HEK293 (cell line): Measurements from ENCODE around the gene IKZF2.

Experiments used
- CTCF ChIA-PET: fragments of 350-600 bp; formaldehyde crosslinking; extraction: SDS; loops from one replicate; lab custom pipeline; 2021; ENCODE audit warnings: antibody characterized with exemption; lab: Yijun Ruan, JAX
- POLR2A ChIA-PET: fragments of 300-600 bp; formaldehyde crosslinking; extraction: SDS; loops from one replicate; lab custom pipeline; 2020; ENCODE audit warnings: antibody characterized with exemption, inconsistent platforms; lab: Yijun Ruan, JAX
- H3K27ac ChIP-seq: fragments of 200-500 bp; sonication (Bioruptor generic); 2 replicates; pipeline ENCODE4 v1.5.1; 2014; ENCODE audit warnings: low read depth, low read length, control low read depth, inconsistent platforms; ENCODE audit errors: extremely low read depth
- H3K36me3 ChIP-seq, 2 experiments: fragments of 200-500 bp in 1 of 2; sonication (Bioruptor generic) in 1 of 2; 1 replicate in 1 of 2; 2 replicates in 1 of 2; pipeline ENCODE4 v1.5.1; 2014 to 2017; ENCODE audit warnings: inconsistent platforms in 2 of 2, low read length in 2 of 2; ENCODE audit not compliant: control insufficient read depth in 2 of 2, insufficient read depth in 1 of 2
- H3K4me1 ChIP-seq: fragments of 200-500 bp; sonication (Bioruptor generic); 2 replicates; pipeline ENCODE4 v1.5.1; 2014; ENCODE audit warnings: mild to moderate bottlenecking, low read length, inconsistent platforms; ENCODE audit not compliant: control insufficient read depth, insufficient read depth
- H3K4me3 ChIP-seq: 2 replicates; pipeline ENCODE4 v1.5.1; 2011; ENCODE audit warnings: low read depth, mild to moderate bottlenecking, control low read depth, low read length, moderate library complexity
- H3K9me3 ChIP-seq: fragments of 200-500 bp; sonication (Bioruptor generic); 2 replicates; pipeline ENCODE4 v1.5.1; 2014; ENCODE audit warnings: low read depth, low read length, inconsistent platforms; ENCODE audit not compliant: control insufficient read depth, insufficient read depth
- FEZF1 ChIP-seq: fragments of 450-650 bp; formaldehyde crosslinking; IDR thresholded peaks from 2 replicates; pipeline ENCODE4 v1.5.1; 2016; ENCODE audit warnings: missing biosample characterization, missing genetic modification characterization
- SCRT1 ChIP-seq: fragments of 450-650 bp; formaldehyde crosslinking; IDR thresholded peaks from 2 replicates; pipeline ENCODE4 v1.5.1; 2016; ENCODE audit warnings: missing biosample characterization, missing genetic modification characterization, borderline replicate concordance
- WT1 ChIP-seq: fragments of 450-650 bp; formaldehyde crosslinking; IDR thresholded peaks from 2 replicates; pipeline ENCODE4 v1.5.1; 2016; ENCODE audit warnings: missing biosample characterization, missing genetic modification characterization
- YY1 ChIP-seq: fragments of 450-650 bp; formaldehyde crosslinking; IDR thresholded peaks from 2 replicates; pipeline ENCODE4 v1.5.1; 2018; ENCODE audit warnings: missing biosample characterization, missing genetic modification characterization
- ZBTB8A ChIP-seq: fragments of 450-650 bp; formaldehyde crosslinking; IDR thresholded peaks from 2 replicates; pipeline ENCODE4 v1.5.1; 2016; ENCODE audit warnings: missing biosample characterization, missing genetic modification characterization
- ZFHX2 ChIP-seq: fragments of 450-650 bp; formaldehyde crosslinking; conservative IDR thresholded peaks from 2 replicates; pipeline ENCODE4 v1.5.1; 2016; ENCODE audit warnings: missing biosample characterization, missing genetic modification characterization
- ZFP41 ChIP-seq: fragments of 450-650 bp; formaldehyde crosslinking; IDR thresholded peaks from 2 replicates; pipeline ENCODE4 v1.5.1; 2016; ENCODE audit warnings: missing biosample characterization, missing genetic modification characterization, borderline replicate concordance
- ZNF184 ChIP-seq: fragments of 450-650 bp; IDR thresholded peaks from 2 replicates; pipeline ENCODE4 v1.5.1; 2018; ENCODE audit warnings: missing biosample characterization, mild to moderate bottlenecking, missing genetic modification characterization
- ZNF292 ChIP-seq: fragments of 450-650 bp; formaldehyde crosslinking; IDR thresholded peaks from 2 replicates; pipeline ENCODE4 v1.5.1; 2016; ENCODE audit warnings: low read depth, missing biosample characterization, missing genetic modification characterization, borderline replicate concordance
- ZNF324 ChIP-seq: fragments of 450-650 bp; formaldehyde crosslinking; IDR thresholded peaks from 2 replicates; pipeline ENCODE4 v1.5.1; 2016; ENCODE audit warnings: missing biosample characterization, missing genetic modification characterization
- ZNF366 ChIP-seq: fragments of 450-650 bp; formaldehyde crosslinking; conservative IDR thresholded peaks from 2 replicates; pipeline ENCODE4 v1.5.1; 2016; ENCODE audit warnings: missing biosample characterization, missing genetic modification characterization
- ZNF37A ChIP-seq: fragments of 450-650 bp; IDR thresholded peaks from 2 replicates; pipeline ENCODE4 v1.5.1; 2018; ENCODE audit warnings: missing biosample characterization, missing genetic modification characterization
- ZNF416 ChIP-seq: fragments of 450-650 bp; formaldehyde crosslinking; IDR thresholded peaks from 2 replicates; pipeline ENCODE4 v1.5.1; 2016; ENCODE audit warnings: missing biosample characterization, missing genetic modification characterization
- ZNF510 ChIP-seq: fragments of 450-650 bp; formaldehyde crosslinking; IDR thresholded peaks from 2 replicates; pipeline ENCODE4 v1.5.1; 2018; ENCODE audit warnings: mild to moderate bottlenecking, missing genetic modification characterization, missing biosample characterization; ENCODE audit not compliant: insufficient replicate concordance
- ZNF544 ChIP-seq: fragments of 450-650 bp; formaldehyde crosslinking; IDR thresholded peaks from 2 replicates; pipeline ENCODE4 v1.5.0; 2017; ENCODE audit warnings: missing biosample characterization, missing genetic modification characterization
- ZNF555 ChIP-seq: fragments of 450-650 bp; formaldehyde crosslinking; conservative IDR thresholded peaks from 2 replicates; pipeline ENCODE4 v1.5.1; 2017; ENCODE audit warnings: missing biosample characterization, mild to moderate bottlenecking, missing genetic modification characterization, inconsistent platforms
- ZNF558 ChIP-seq: fragments of 450-650 bp; formaldehyde crosslinking; IDR thresholded peaks from 2 replicates; pipeline ENCODE4 v1.5.1; 2016; ENCODE audit warnings: missing biosample characterization, missing genetic modification characterization
- ZNF654 ChIP-seq: fragments of 450-650 bp; formaldehyde crosslinking; IDR thresholded peaks from 2 replicates; pipeline ENCODE4 v1.5.1; 2016; ENCODE audit warnings: low read depth, missing biosample characterization, missing genetic modification characterization
- ZNF658 ChIP-seq: fragments of 450-650 bp; formaldehyde crosslinking; IDR thresholded peaks from 2 replicates; pipeline ENCODE4; 2016; ENCODE audit warnings: missing biosample characterization, missing genetic modification characterization
- ZNF660 ChIP-seq: fragments of 450-650 bp; IDR thresholded peaks from 2 replicates; pipeline ENCODE4 v1.5.1; 2018; ENCODE audit warnings: missing biosample characterization, mild to moderate bottlenecking, missing genetic modification characterization
- ZNF701 ChIP-seq: fragments of 450-650 bp; formaldehyde crosslinking; IDR thresholded peaks from 2 replicates; pipeline ENCODE4 v1.5.1; 2016; ENCODE audit warnings: missing biosample characterization, missing genetic modification characterization
- ZNF707 ChIP-seq: fragments of 450-650 bp; formaldehyde crosslinking; IDR thresholded peaks from 2 replicates; pipeline ENCODE4 v1.5.1; 2016; ENCODE audit warnings: missing biosample characterization, missing genetic modification characterization
- ZNF843 ChIP-seq: fragments of 450-650 bp; formaldehyde crosslinking; IDR thresholded peaks from 2 replicates; pipeline ENCODE4 v1.5.1; 2016; ENCODE audit warnings: missing biosample characterization, missing genetic modification characterization
- ZSCAN30 ChIP-seq: fragments of 450-650 bp; IDR thresholded peaks from 2 replicates; pipeline ENCODE4 v1.5.1; 2018; ENCODE audit warnings: missing biosample characterization, mild to moderate bottlenecking, missing genetic modification characterization, moderate library complexity
- TF ChIP-seq, protein P1 (sequence below): fragments of 450-650 bp; formaldehyde crosslinking; IDR thresholded peaks from 2 replicates; pipeline ENCODE4 v1.5.1; 2016; ENCODE audit warnings: missing biosample characterization, missing genetic modification characterization
- TF ChIP-seq, protein P2 (sequence below): fragments of 450-650 bp; formaldehyde crosslinking; IDR thresholded peaks from 2 replicates; pipeline ENCODE4 v1.5.1; 2016; ENCODE audit warnings: missing biosample characterization, missing genetic modification characterization
- TF ChIP-seq, protein P3 (sequence below): fragments of 450-650 bp; formaldehyde crosslinking; IDR thresholded peaks from 2 replicates; pipeline ENCODE4 v1.5.1; 2016; ENCODE audit warnings: missing biosample characterization, missing genetic modification characterization
- TF ChIP-seq, protein P4 (sequence below): fragments of 450-650 bp; formaldehyde crosslinking; IDR thresholded peaks from 2 replicates; pipeline ENCODE4 v1.5.1; 2016; ENCODE audit warnings: missing biosample characterization, missing genetic modification characterization
- TF ChIP-seq, protein P5 (sequence below): fragments of 450-650 bp; formaldehyde crosslinking; IDR thresholded peaks from 2 replicates; pipeline ENCODE4 v1.5.1; 2016; ENCODE audit warnings: missing biosample characterization, missing genetic modification characterization

The IKZF2 gene

DNA sequence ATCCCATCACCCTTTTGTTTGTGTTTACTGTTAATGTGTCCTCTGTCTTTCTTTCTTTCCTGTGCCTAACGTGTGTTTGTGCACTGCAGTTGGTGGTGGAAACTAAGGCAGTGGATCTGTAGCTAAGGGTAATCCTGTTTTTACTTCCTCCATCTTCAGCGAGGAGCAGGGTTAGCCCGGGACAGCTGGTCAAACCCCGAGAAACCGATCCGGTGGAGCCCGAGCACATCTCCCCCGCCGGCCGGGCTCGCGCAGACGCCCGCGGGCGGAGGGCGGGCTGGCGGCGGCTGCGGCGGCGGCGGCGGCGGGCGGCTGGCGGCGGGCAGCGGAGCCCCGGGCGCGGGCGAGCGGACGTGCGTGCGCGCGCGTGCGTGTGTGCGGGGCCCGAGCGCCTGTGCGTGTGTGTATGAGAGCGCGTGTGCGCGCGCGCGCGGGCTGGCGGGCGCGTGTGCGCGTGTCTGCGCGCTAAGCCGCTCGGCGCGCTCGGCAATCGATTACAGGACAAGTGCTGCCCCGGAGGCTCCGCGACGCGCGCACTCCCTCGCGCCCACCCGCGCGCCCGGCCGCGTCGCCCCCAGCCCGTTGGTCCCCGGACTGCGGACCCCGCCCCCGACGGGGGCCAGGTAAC lies at the start of gene IKZF2:
Gene IKZF2, minus strand, starts transcription at position 176 of the 628 bp plus-strand sequence. CDS start 2,983 bp downstream, outside the sequence.
- Histone ChIP-seq H3K4me1 (peaks cover 8% of the 10 kb centered on the region; the same call in 1 of the 2 replicates), H3K9me3 (no peaks in the 10 kb centered on the region), H3K4me3 (peak within 1 kb of the TSS; percentile 59), H3K36me3 (no peaks in the 10 kb centered on the region), H3K27ac (peak within 1 kb of the TSS; percentile 86)
- ChIA-PET CTCF (interaction anchor here (0.6 to 1.4 kb wide), 4 partner anchors 11 to 374 kb away, joined by 3 to 6 read pairs (median 4); no protein-coding TSS in a partner anchor), POLR2A (interaction anchor here (0.6 kb wide), 2 partner anchors 23 to 1446 kb away, joined by 4 to 5 read pairs; no protein-coding TSS in a partner anchor)
- TF ChIP-seq FEZF1 (tag by site-specific recombination) (no peak), ZNF366 (tag by site-specific recombination) (0 out of 2 replicates have a peak, but pooled peaks have one; percentile 19), ZNF37A (tag by site-specific recombination) (no peak), ZNF555 (tag by site-specific recombination) (no peak), ZNF843 (tag by site-specific recombination) (no peak), ZSCAN30 (tag by site-specific recombination) (0 out of 2 replicates have a peak, but pooled peaks have one; percentile 18), ZBTB8A (peak; percentile 49), ZNF292 (no peak), ZNF707 (tag by site-specific recombination) (no peak), ZNF658 (no peak), ZFP41 (no peak), ZNF510 (tag by site-specific recombination) (no peak), ZFHX2 (tag by site-specific recombination) (no peak), ZNF324 (tag by site-specific recombination) (no peak), YY1 (no peak), ZNF184 (tag by site-specific recombination) (0 out of 2 replicates have a peak, but pooled peaks have one; percentile 13), ZNF654 (tag by site-specific recombination) (no peak), ZNF544 (tag by site-specific recombination) (no peak), ZNF701 (tag by site-specific recombination) (no peak), WT1 (no peak), ZNF416 (no peak), ZNF660 (tag by site-specific recombination) (peak; percentile 53; the same call in 1 of the 2 replicates), ZNF558 (tag by site-specific recombination) (no peak), SCRT1 (tag by site-specific recombination) (no peak)
- TF ChIP-seq, protein P1, sequence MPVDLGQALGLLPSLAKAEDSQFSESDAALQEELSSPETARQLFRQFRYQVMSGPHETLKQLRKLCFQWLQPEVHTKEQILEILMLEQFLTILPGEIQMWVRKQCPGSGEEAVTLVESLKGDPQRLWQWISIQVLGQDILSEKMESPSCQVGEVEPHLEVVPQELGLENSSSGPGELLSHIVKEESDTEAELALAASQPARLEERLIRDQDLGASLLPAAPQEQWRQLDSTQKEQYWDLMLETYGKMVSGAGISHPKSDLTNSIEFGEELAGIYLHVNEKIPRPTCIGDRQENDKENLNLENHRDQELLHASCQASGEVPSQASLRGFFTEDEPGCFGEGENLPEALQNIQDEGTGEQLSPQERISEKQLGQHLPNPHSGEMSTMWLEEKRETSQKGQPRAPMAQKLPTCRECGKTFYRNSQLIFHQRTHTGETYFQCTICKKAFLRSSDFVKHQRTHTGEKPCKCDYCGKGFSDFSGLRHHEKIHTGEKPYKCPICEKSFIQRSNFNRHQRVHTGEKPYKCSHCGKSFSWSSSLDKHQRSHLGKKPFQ, result no peak
- TF ChIP-seq, protein P2, sequence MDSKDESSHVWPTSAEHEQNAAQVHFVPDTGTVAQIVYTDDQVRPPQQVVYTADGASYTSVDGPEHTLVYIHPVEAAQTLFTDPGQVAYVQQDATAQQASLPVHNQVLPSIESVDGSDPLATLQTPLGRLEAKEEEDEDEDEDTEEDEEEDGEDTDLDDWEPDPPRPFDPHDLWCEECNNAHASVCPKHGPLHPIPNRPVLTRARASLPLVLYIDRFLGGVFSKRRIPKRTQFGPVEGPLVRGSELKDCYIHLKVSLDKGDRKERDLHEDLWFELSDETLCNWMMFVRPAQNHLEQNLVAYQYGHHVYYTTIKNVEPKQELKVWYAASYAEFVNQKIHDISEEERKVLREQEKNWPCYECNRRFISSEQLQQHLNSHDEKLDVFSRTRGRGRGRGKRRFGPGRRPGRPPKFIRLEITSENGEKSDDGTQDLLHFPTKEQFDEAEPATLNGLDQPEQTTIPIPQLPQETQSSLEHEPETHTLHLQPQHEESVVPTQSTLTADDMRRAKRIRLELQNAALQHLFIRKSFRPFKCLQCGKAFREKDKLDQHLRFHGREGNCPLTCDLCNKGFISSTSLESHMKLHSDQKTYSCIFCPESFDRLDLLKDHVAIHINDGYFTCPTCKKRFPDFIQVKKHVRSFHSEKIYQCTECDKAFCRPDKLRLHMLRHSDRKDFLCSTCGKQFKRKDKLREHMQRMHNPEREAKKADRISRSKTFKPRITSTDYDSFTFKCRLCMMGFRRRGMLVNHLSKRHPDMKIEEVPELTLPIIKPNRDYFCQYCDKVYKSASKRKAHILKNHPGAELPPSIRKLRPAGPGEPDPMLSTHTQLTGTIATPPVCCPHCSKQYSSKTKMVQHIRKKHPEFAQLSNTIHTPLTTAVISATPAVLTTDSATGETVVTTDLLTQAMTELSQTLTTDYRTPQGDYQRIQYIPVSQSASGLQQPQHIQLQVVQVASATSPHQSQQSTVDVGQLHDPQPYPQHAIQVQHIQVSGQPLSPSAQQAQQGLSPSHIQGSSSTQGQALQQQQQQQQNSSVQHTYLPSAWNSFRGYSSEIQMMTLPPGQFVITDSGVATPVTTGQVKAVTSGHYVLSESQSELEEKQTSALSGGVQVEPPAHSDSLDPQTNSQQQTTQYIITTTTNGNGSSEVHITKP (tag by site-specific recombination), result no peak
- TF ChIP-seq, protein P3, sequence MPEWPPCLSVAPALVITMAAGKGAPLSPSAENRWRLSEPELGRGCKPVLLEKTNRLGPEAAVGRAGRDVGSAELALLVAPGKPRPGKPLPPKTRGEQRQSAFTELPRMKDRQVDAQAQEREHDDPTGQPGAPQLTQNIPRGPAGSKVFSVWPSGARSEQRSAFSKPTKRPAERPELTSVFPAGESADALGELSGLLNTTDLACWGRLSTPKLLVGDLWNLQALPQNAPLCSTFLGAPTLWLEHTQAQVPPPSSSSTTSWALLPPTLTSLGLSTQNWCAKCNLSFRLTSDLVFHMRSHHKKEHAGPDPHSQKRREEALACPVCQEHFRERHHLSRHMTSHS, result no peak
- TF ChIP-seq, protein P4, sequence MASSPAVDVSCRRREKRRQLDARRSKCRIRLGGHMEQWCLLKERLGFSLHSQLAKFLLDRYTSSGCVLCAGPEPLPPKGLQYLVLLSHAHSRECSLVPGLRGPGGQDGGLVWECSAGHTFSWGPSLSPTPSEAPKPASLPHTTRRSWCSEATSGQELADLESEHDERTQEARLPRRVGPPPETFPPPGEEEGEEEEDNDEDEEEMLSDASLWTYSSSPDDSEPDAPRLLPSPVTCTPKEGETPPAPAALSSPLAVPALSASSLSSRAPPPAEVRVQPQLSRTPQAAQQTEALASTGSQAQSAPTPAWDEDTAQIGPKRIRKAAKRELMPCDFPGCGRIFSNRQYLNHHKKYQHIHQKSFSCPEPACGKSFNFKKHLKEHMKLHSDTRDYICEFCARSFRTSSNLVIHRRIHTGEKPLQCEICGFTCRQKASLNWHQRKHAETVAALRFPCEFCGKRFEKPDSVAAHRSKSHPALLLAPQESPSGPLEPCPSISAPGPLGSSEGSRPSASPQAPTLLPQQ (tag by site-specific recombination), result no peak
- TF ChIP-seq, protein P5, sequence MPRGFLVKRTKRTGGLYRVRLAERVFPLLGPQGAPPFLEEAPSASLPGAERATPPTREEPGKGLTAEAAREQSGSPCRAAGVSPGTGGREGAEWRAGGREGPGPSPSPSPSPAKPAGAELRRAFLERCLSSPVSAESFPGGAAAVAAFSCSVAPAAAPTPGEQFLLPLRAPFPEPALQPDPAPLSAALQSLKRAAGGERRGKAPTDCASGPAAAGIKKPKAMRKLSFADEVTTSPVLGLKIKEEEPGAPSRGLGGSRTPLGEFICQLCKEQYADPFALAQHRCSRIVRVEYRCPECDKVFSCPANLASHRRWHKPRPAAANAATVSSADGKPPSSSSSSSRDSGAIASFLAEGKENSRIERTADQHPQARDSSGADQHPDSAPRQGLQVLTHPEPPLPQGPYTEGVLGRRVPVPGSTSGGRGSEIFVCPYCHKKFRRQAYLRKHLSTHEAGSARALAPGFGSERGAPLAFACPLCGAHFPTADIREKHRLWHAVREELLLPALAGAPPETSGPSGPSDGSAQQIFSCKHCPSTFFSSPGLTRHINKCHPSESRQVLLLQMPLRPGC (tag by site-specific recombination), result no peak
